ENCODE data around the gene NEURL1B. TPM values are rescaled to one million over a fixed set of nuclear protein-coding genes. Genes with fewer than 3 reads are reported as not detected.

NEURL1B gene
- total RNA-seq, 2 donors from 2014 or later = 61.6 to 99.9 TPM

DNA sequence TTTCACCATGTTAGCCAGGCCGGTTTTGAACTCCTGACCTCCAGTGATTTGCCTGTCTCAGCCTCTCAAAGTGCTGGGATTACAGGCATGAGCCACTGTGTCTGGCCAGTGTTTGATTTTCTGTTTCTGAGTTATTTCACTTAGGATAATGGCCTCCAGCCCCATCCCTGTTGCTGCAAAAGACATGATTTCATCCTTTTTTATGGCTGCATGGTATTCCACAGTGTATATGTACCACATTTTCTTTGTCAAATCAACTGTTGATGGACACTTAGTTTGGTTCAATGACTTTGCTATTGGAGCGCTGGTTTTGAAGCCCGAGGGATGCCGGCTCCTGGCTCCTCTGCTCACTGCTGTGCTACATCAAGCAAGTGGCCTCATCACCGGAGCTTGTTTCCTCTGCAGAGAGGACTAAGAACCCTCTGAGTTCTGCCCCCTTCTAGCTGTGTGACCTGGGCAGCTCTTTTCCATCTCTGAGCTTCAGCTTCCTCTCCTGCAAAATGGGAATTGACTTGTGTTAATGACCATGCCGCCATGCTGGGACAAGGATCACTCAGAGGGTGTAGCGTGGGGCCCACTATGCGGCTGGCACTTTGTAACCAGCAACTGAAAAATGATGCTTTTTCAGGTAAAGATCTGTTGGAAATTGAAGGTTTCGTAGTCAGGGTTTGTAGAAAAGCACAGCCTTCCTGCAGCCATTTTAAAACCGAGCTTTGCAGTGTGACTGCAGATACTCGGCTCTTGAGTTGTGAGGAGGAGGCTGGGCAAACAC is 4.6 kb upstream of the NEURL1B start:
- no peak overlapping the region for H3K4me3 ChIP-seq
- DNase-seq = no peak
- peak overlapping the region in 1 of 2 donors; percentile 41 for H3K9ac ChIP-seq (ENCODE audit: low read depth in 2 of 2, low read length in 2 of 2)
- TF ChIP-seq, protein P1, sequence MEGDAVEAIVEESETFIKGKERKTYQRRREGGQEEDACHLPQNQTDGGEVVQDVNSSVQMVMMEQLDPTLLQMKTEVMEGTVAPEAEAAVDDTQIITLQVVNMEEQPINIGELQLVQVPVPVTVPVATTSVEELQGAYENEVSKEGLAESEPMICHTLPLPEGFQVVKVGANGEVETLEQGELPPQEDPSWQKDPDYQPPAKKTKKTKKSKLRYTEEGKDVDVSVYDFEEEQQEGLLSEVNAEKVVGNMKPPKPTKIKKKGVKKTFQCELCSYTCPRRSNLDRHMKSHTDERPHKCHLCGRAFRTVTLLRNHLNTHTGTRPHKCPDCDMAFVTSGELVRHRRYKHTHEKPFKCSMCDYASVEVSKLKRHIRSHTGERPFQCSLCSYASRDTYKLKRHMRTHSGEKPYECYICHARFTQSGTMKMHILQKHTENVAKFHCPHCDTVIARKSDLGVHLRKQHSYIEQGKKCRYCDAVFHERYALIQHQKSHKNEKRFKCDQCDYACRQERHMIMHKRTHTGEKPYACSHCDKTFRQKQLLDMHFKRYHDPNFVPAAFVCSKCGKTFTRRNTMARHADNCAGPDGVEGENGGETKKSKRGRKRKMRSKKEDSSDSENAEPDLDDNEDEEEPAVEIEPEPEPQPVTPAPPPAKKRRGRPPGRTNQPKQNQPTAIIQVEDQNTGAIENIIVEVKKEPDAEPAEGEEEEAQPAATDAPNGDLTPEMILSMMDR (IDR thresholded peaks at IDR 0.05) = no peak
- no peaks in the 10 kb centered on the region for H3K4me1 ChIP-seq
- H3K27ac ChIP-seq = peak overlapping the region; percentile 58
- H3K27me3 ChIP-seq = no peaks in the 10 kb centered on the region
- intact Hi-C loops (cut with DNase I) = no loop called here
- no peaks in the 10 kb centered on the region for H3K9me3 ChIP-seq
- H3K36me3 ChIP-seq = no peaks in the 10 kb centered on the region

DNA sequence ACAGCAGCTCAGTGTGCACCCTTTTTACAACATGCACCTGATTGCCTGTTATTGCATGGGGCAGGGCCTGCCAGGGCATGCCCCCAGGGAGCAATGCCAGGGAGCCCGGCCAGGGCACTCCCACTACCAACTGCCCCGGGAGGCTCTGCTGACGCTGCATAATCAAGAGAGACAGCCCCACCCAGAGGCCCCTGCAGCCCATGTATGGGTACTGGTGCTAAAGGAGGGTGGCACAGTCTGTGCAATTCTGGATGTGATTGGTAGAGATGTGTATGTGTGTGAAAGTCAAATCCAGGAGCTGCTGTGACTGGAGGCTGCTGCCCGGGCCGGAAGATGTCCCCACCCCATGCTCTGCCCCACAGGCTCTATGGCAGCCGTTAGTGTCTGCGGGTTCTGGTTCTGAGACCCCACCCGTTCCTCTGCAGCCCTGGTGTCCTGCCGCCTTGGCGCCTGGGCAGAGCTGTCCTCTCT is 3.9 kb upstream of the NEURL1B start:
- peak; percentile 94 for DNase-seq
- Histone ChIP-seq H3K36me3 (no peaks in the 10 kb centered on the region), H3K9ac (ENCODE audit: low read depth in 2 of 2, low read length in 2 of 2) (peak overlapping the region in 1 of 2 donors; percentile 58), H3K27ac (peak overlapping the region; percentile 58), H3K27me3 (no peaks in the 10 kb centered on the region), H3K9me3 (no peaks in the 10 kb centered on the region), H3K4me3 (no peak overlapping the region), H3K4me1 (no peaks in the 10 kb centered on the region)
- intact Hi-C loops (cut with DNase I) = no loop called here
- TF ChIP-seq, protein P1 (IDR thresholded peaks at IDR 0.05) = no peak

DNA sequence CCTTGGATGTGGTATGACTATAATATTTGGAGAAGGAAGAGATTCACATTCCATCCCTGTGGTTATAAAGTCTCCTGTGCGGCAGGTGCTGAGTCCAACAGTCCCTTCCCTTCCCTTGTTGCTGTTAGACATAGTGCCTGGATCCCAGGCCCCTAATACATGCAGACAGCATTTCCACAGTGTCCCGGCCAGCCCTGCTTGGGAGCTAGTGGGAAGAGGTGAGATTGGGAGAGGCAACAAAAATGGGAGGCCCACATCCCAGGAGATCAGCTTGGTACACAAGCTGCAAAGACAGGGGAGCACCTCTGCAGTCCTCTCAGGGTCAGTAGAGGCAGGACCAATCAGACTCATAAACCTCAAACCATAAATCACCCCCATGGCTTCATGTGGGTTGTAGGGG is 3.3 kb upstream of the NEURL1B start:
- Histone ChIP-seq H3K36me3 (no peaks in the 10 kb centered on the region), H3K4me3 (no peak overlapping the region), H3K27me3 (no peaks in the 10 kb centered on the region), H3K9ac (ENCODE audit: low read depth in 2 of 2, low read length in 2 of 2) (peak overlapping the region in 1 of 2 donors; percentile 58), H3K4me1 (no peaks in the 10 kb centered on the region), H3K9me3 (no peaks in the 10 kb centered on the region), H3K27ac (peak overlapping the region; percentile 58)
- DNase-seq = no peak
- intact Hi-C loops (cut with DNase I) = no loop called here
- TF ChIP-seq, protein P1 (IDR thresholded peaks at IDR 0.05) = no peak

DNA sequence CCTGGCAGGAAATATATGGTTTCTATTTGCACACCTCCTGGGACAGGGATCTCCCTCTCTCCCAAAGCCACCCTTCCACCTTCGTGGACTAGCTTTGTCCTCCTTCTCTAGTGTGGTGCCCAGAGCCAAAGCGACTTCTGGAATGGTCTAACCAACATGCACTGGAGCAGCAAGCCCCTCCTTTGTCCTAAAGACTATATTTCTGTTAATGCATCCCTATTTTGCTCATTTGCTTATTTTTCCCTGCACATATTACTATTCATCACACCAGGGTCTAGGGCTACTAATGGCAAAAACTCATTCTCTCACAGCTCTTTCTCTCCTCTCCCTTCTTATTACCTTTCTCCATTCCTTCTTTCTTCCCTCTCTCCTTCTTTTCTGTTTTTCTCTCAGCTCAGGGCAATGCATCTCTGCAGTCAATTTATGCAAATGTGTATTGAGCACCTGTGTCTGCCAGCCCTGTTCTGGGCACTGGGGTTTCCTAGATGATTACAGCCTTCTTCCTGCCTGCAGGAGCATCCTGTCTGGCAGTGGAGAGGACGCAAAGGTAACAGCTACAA is 2.8 kb upstream of the NEURL1B start:
- Histone ChIP-seq H3K27me3 (no peaks in the 10 kb centered on the region), H3K9ac (ENCODE audit: low read depth in 2 of 2, low read length in 2 of 2) (peak overlapping the region in 1 of 2 donors; percentile 58), H3K27ac (no peak overlapping the region), H3K4me1 (no peaks in the 10 kb centered on the region), H3K9me3 (no peaks in the 10 kb centered on the region), H3K36me3 (no peaks in the 10 kb centered on the region), H3K4me3 (no peak overlapping the region)
- TF ChIP-seq, protein P1 (IDR thresholded peaks at IDR 0.05) = no peak
- intact Hi-C loops (cut with DNase I) = no loop called here
- no peak for DNase-seq

DNA sequence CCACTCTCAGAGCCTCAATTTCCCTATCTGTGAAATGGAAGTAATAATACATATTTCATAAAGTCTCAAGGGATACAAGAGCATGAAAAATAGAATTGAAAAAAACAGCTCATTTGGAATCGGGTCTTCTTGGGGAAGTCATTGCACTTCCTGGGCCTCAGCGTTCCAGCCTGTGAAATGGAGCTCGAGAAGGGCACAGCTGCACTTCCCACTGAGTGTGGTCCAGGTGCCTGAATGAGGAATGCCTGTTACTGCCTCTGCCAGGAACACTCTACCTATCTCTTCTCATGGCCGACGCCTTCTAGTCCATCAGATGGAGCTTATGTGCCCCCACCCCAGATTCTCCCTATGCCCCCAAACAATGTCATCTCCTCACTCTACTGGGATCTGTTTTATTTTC is 924 bp upstream of the NEURL1B start:
- H3K9me3 ChIP-seq = no peaks in the 10 kb centered on the region
- no peak for DNase-seq
- intact Hi-C loops (cut with DNase I) = loop anchor here (5.0 kb wide), 1 partner anchor 57 kb away; no protein-coding TSS in a partner anchor
- H3K9ac ChIP-seq (ENCODE audit: low read depth in 2 of 2, low read length in 2 of 2) = peak overlapping the region in 1 of 2 donors; percentile 60
- no peak overlapping the region for H3K27ac ChIP-seq
- peaks cover 4% of the 10 kb centered on the region for H3K4me1 ChIP-seq
- no peaks in the 10 kb centered on the region for H3K36me3 ChIP-seq
- no peak overlapping the region for H3K4me3 ChIP-seq
- H3K27me3 ChIP-seq = no peaks in the 10 kb centered on the region
- TF ChIP-seq, protein P1 (IDR thresholded peaks at IDR 0.05) = no peak

Measured in colonic mucosa (tissue), 4 donors.